Trophoblast cell (in vitro differentiated cells and primary cell): ENCODE measurements around the gene RCHY1.
"Not testable (repeated sequence)": the region's sequence is repeated elsewhere in the genome, so short reads cannot be mapped to it uniquely, and the experiment has no call there.

Experiments
- DNase-seq, 2 donors: peaks; one replicate each; pipeline ENCODE4 v3.0.0-alpha.2; 2016
- H2AFZ ChIP-seq: 2 replicates; pipeline ENCODE4 v1.6.1; 2013; ENCODE audit warnings: low read length, moderate library complexity, mild to moderate bottlenecking; ENCODE audit not compliant: insufficient read depth, poor library complexity
- H2AK5ac ChIP-seq: 2 replicates; pipeline ENCODE4 v1.6.1; 2013; ENCODE audit warnings: mild to moderate bottlenecking, low read length
- H2BK120ac ChIP-seq: 2 replicates; pipeline ENCODE4 v1.6.1; 2013; ENCODE audit warnings: low read length, mild to moderate bottlenecking, moderate library complexity; ENCODE audit not compliant: insufficient read depth, poor library complexity
- H2BK12ac ChIP-seq: 2 replicates; pipeline ENCODE4 v1.6.1; 2013; ENCODE audit warnings: mild to moderate bottlenecking, low read length, moderate library complexity
- H2BK5ac ChIP-seq: 2 replicates; pipeline ENCODE4 v1.6.1; 2013; ENCODE audit warnings: low read length, low read depth, moderate library complexity, mild to moderate bottlenecking; ENCODE audit not compliant: poor library complexity
- H3K14ac ChIP-seq: 2 replicates; pipeline ENCODE4 v1.6.1; 2013; ENCODE audit warnings: mild to moderate bottlenecking, low read length
- H3K18ac ChIP-seq: 2 replicates; pipeline ENCODE4 v1.6.1; 2013; ENCODE audit warnings: mild to moderate bottlenecking, low read length
- H3K23ac ChIP-seq: 2 replicates; pipeline ENCODE4 v1.6.1; 2013; ENCODE audit warnings: low read length
- H3K27ac ChIP-seq: 2 replicates; pipeline ENCODE4 v1.5.1; 2013; ENCODE audit warnings: low read depth, mild to moderate bottlenecking, inconsistent platforms, low read length, moderate library complexity
- H3K27me3 ChIP-seq: 2 replicates; pipeline ENCODE4 v1.6.1; 2013; ENCODE audit warnings: inconsistent platforms, mild to moderate bottlenecking, low read length, moderate library complexity; ENCODE audit not compliant: insufficient read depth
- H3K36me3 ChIP-seq, 2 experiments: 1 replicate in 1 of 2; 2 replicates in 1 of 2; pipeline ENCODE4 v1.6.1; 2013; ENCODE audit warnings: low read length in 2 of 2, mild to moderate bottlenecking in 2 of 2, moderate library complexity in 1 of 2; ENCODE audit not compliant: insufficient read depth in 2 of 2, control insufficient read depth in 1 of 2
- H3K4ac ChIP-seq: 2 replicates; pipeline ENCODE4 v1.6.1; 2013; ENCODE audit warnings: low read depth, mild to moderate bottlenecking, low read length, moderate library complexity
- H3K4me1 ChIP-seq, 2 experiments: 1 replicate in 1 of 2; 2 replicates in 1 of 2; pipeline ENCODE4 v1.6.1; 2013; ENCODE audit warnings: low read length in 2 of 2, mild to moderate bottlenecking in 2 of 2, moderate library complexity in 1 of 2; ENCODE audit not compliant: insufficient read depth in 2 of 2, control insufficient read depth in 1 of 2
- H3K4me2 ChIP-seq: 2 replicates; pipeline ENCODE4 v1.6.1; 2013; ENCODE audit warnings: inconsistent platforms, mild to moderate bottlenecking, low read length, moderate library complexity
- H3K4me3 ChIP-seq: 2 replicates; pipeline ENCODE4 v1.5.1; 2013; ENCODE audit warnings: mild to moderate bottlenecking, low read depth, low read length, inconsistent platforms
- H3K79me1 ChIP-seq: one replicate; pipeline ENCODE4 v1.6.1; 2013; ENCODE audit warnings: low read length
- H3K79me2 ChIP-seq: 2 replicates; pipeline ENCODE4 v1.6.1; 2013; ENCODE audit warnings: low read length, mild to moderate bottlenecking; ENCODE audit not compliant: control insufficient read depth, insufficient read depth, poor library complexity
- H3K9ac ChIP-seq: 2 replicates; pipeline ENCODE4 v1.6.1; 2013; ENCODE audit warnings: mild to moderate bottlenecking, low read length
- H3K9me3 ChIP-seq: 2 replicates; pipeline ENCODE4 v1.6.1; 2013; ENCODE audit warnings: low read depth, mild to moderate bottlenecking, control low read depth, inconsistent platforms, low read length; ENCODE audit not compliant: insufficient read depth
- H4K12ac ChIP-seq: 2 replicates; pipeline ENCODE4 v1.6.1; 2013; ENCODE audit warnings: low read depth, mild to moderate bottlenecking, low read length, moderate library complexity
- H4K8ac ChIP-seq: 2 replicates; pipeline ENCODE4 v1.6.1; 2013; ENCODE audit warnings: low read depth, mild to moderate bottlenecking, low read length, moderate library complexity
- H4K91ac ChIP-seq: one replicate; pipeline ENCODE4 v1.6.1; 2013; ENCODE audit warnings: low read depth, mild to moderate bottlenecking, low read length, moderate library complexity
- WGBS: extraction: QIAGEN DNeasy Blood & Tissue Kit; methylation state at CpG from one replicate; pipeline ENCODE4 v1.1.7; 2013; ENCODE audit warnings: missing lambda C conversion rate; ENCODE audit not compliant: insufficient read length, insufficient coverage; ENCODE audit errors: extremely low coverage; 5-methylcytosine and 5-hydroxymethylcytosine counted together

Gene RCHY1

DNA sequence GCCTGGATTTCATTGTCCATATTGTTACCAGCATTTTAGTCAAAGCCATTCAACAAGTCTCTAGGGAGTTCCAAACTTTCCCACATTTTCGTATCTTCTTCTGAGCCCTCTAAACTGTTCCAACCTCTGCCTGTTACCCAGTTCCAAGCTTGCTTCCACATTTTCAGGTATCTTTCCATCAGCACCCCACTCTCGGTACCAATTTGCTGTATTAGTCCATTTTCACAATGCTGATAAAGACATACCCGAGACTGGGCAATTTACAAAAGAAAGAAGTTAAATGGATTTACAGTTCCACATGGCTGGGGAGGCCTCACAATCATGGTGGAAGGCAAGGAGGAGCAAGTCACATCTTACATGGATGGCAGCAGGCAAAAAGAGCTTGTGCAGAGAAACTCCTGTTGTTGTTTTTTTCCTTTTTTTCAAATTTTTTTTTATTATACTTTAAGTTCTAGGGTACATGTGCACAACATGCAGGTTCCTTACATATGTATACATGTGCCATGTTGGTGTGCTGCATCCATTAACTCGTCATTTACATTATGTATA is 19.2 kb upstream of the RCHY1 start:
- not testable (repeated sequence) for H3K4me3 ChIP-seq, H3K9ac ChIP-seq, H3K79me2 ChIP-seq, H2AFZ ChIP-seq, H3K79me1 ChIP-seq, H3K9me3 ChIP-seq, DNase-seq, H3K23ac ChIP-seq, H3K27ac ChIP-seq, H2BK12ac ChIP-seq, H4K91ac ChIP-seq, H4K12ac ChIP-seq, H3K4me1 ChIP-seq, H3K14ac ChIP-seq, H3K4me2 ChIP-seq, H4K8ac ChIP-seq, H2AK5ac ChIP-seq, H3K4ac ChIP-seq, H2BK5ac ChIP-seq, H2BK120ac ChIP-seq, H3K27me3 ChIP-seq, H3K18ac ChIP-seq
- no CpG with 5 or more reads among the region's 4 CpGs for WGBS
- peaks cover 4 to 17% of the 10 kb centered on the region in 2 experiments for H3K36me3 ChIP-seq

DNA sequence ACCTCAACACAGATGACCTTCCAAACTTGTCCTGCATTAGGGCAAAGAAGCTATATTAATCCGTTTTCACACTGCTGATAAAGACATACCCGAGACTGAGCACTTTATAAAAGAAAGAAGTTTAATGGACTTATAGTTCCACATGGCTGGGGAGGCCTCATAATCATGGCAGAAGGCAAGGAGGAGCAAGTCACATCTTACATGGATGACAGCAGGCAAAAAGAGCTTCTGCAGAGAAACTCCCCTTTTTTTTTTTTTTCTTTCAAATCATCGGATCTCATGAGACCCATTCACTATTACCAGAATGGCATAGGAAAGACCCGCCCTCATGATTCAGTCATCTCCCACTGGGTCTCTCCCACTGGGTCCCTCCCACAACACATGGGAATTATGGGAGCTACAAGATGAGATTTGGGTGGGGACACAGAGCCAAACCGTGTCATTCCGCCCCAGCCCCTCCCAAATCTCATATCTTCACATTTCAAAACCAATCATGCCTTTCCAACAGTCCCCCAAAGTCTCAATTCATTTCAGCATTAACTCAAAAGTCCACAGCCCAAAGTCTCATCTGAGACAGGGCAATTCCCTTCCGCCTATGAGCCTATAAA is 17.4 kb upstream of the RCHY1 start:
- H3K79me2 ChIP-seq, H4K8ac ChIP-seq, H3K4ac ChIP-seq, H3K4me3 ChIP-seq, H3K27ac ChIP-seq, H2BK12ac ChIP-seq, H3K4me1 ChIP-seq, H3K9me3 ChIP-seq, H2AFZ ChIP-seq, H2BK5ac ChIP-seq, H2BK120ac ChIP-seq, H3K23ac ChIP-seq, H2AK5ac ChIP-seq, H3K14ac ChIP-seq, DNase-seq, H3K79me1 ChIP-seq, H4K91ac ChIP-seq, H4K12ac ChIP-seq, H3K4me2 ChIP-seq, H3K9ac ChIP-seq, H3K27me3 ChIP-seq, H3K18ac ChIP-seq: not testable (repeated sequence)
- no CpG with 5 or more reads among the region's 7 CpGs for WGBS
- H3K36me3 ChIP-seq = peaks cover 4 to 17% of the 10 kb centered on the region in 2 experiments

DNA sequence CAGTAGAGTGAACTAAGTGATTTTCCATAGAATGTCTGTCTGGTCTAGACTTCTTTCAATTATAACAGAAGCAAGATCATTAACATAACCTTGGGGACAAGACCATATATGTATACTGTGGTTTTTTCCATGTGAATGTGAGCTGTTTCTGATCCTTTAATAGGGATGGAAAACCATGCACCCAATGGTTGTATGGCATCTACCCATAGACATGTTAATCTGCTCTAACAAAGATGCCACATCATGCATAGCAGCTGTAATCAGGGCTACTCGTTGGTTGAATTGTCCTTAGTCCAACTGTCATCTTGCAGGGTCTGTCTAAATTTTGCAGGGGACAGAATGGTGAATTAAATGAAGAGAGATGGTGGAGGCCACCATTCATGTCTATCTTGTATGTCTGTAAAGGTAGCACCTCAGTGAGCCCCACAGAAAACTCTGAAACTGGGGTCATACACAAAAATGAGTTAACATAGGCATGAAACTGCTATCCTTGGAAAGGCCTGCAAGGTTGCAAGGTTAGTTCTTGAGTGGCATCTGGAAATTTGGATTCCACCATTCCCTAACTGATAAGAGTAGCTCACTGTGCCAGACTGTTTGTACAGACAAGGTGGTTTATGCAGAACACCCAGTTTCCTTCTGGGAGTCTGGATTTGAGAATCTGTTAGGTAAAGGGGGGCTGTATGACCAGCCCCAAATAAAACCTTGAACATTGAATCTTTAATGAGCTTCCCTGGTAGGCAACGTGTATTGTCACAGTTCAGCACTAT is 16.5 kb upstream of the RCHY1 start:
- H3K27ac ChIP-seq = no peak overlapping the region
- no peak overlapping the region for H2BK120ac ChIP-seq
- H4K12ac ChIP-seq = no peak overlapping the region
- H2BK5ac ChIP-seq = no peak overlapping the region
- H3K14ac ChIP-seq = no peak overlapping the region
- peaks cover 4 to 17% of the 10 kb centered on the region in 2 experiments for H3K36me3 ChIP-seq
- no peak overlapping the region for H2AK5ac ChIP-seq
- H3K79me1 ChIP-seq = no peaks in the 10 kb centered on the region
- H3K4me3 ChIP-seq = no peak overlapping the region
- no peaks in the 10 kb centered on the region for H3K4me1 ChIP-seq
- no peaks in the 10 kb centered on the region for H3K27me3 ChIP-seq
- H3K79me2 ChIP-seq = no peaks in the 10 kb centered on the region
- H3K18ac ChIP-seq = no peak overlapping the region
- no peak overlapping the region for H4K91ac ChIP-seq
- H3K9me3 ChIP-seq = peaks cover 4% of the 10 kb centered on the region
- WGBS = no CpG with 5 or more reads among the region's 2 CpGs
- H3K23ac ChIP-seq = no peak overlapping the region
- H2BK12ac ChIP-seq = no peak overlapping the region
- no peak overlapping the region for H3K4ac ChIP-seq
- H4K8ac ChIP-seq = no peak overlapping the region
- no peak for DNase-seq
- H3K4me2 ChIP-seq = no peak overlapping the region
- H2AFZ ChIP-seq = no peak overlapping the region
- no peak overlapping the region for H3K9ac ChIP-seq

GRCh38 chr4:75527482-75527881 is 13.3 kb upstream of the RCHY1 start:
- H2BK120ac ChIP-seq = no peak overlapping the region
- no peak overlapping the region for H4K91ac ChIP-seq
- H3K79me2 ChIP-seq = no peaks in the 10 kb centered on the region
- no peak overlapping the region for H3K4me3 ChIP-seq
- peaks cover 4 to 14% of the 10 kb centered on the region in 2 experiments for H3K36me3 ChIP-seq
- no peak overlapping the region for H2AFZ ChIP-seq
- no peak overlapping the region for H2BK5ac ChIP-seq
- no peak overlapping the region for H4K8ac ChIP-seq
- no peak overlapping the region for H3K4me2 ChIP-seq
- no peak overlapping the region for H4K12ac ChIP-seq
- peaks cover under 1% of the 10 kb centered on the region for H3K9me3 ChIP-seq
- H3K4me1 ChIP-seq = no peaks in the 10 kb centered on the region
- H3K14ac ChIP-seq = no peak overlapping the region
- H3K27ac ChIP-seq = no peak overlapping the region
- H3K23ac ChIP-seq = no peak overlapping the region
- H2AK5ac ChIP-seq = no peak overlapping the region
- H3K18ac ChIP-seq = no peak overlapping the region
- H3K9ac ChIP-seq = no peak overlapping the region
- no peak overlapping the region for H2BK12ac ChIP-seq
- H3K27me3 ChIP-seq = no peaks in the 10 kb centered on the region
- no peak for DNase-seq
- H3K79me1 ChIP-seq = no peaks in the 10 kb centered on the region
- no peak overlapping the region for H3K4ac ChIP-seq
